Activated naive CD4-positive, alpha-beta T cell treated with anti-CD3 and anti-CD28 coated beads, Interleukin-2, amount 50 U/mL, for 24 hours (primary cell): Measurements from ENCODE around the gene MPLKIP.

Experiments used
- H3K27ac Mint-ChIP-seq: one replicate; pipeline ENCODE4 v1.8.0; 2021; ENCODE audit warnings: mild to moderate bottlenecking, mixed read lengths
- H3K27me3 Mint-ChIP-seq: one replicate; pipeline ENCODE4 v1.8.0; 2021; ENCODE audit warnings: mixed read lengths
- H3K36me3 Mint-ChIP-seq: one replicate; pipeline ENCODE4 v1.8.0; 2021; ENCODE audit warnings: mixed read lengths
- H3K4me1 Mint-ChIP-seq: one replicate; pipeline ENCODE4 v1.8.0; 2021; ENCODE audit warnings: mixed read lengths
- H3K4me3 Mint-ChIP-seq: one replicate; pipeline ENCODE4 v1.8.0; 2021; ENCODE audit warnings: mild to moderate bottlenecking, mixed read lengths
- H3K9me3 Mint-ChIP-seq: one replicate; pipeline ENCODE4 v1.8.0; 2021; ENCODE audit warnings: mixed read lengths

Gene MPLKIP

DNA sequence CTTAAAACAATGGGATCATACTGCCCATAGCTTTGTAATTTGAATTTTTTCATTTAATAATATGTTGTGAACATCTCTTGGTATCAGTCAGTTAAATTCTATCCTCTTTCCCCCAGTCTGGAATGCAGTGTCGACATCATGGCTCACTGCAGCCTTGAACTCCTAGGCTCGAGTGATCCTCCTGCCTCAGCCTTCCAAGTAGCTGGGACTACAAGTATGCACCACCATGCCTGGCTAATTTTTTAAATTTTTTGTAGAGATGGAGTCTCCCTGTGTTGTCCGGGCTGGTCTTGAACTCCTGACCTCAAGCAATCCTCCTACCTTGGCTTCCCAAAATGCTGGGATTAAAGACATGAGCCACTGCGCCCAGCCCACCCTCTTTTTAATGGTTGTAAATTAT, 34.6 kb downstream of the MPLKIP start:
- Mint-ChIP-seq H3K27me3 (no peaks in the 10 kb centered on the region), H3K4me1 (peaks cover 12% of the 10 kb centered on the region), H3K4me3 (no peak overlapping the region), H3K27ac (peak overlapping the region; percentile 46), H3K9me3 (no peaks in the 10 kb centered on the region), H3K36me3 (no peaks in the 10 kb centered on the region)

- peaks cover 12% of the 10 kb centered on the region for H3K4me1 Mint-ChIP-seq
- peaks cover 4% of the 10 kb centered on the region for H3K36me3 Mint-ChIP-seq
- no peaks in the 10 kb centered on the region for H3K27me3 Mint-ChIP-seq
- H3K27ac Mint-ChIP-seq = no peak overlapping the region
- no peaks in the 10 kb centered on the region for H3K9me3 Mint-ChIP-seq
- H3K4me3 Mint-ChIP-seq = no peak overlapping the region
Measured at GRCh38 chr7:40098810-40099209, 35.6 kb downstream of the MPLKIP start.

DNA sequence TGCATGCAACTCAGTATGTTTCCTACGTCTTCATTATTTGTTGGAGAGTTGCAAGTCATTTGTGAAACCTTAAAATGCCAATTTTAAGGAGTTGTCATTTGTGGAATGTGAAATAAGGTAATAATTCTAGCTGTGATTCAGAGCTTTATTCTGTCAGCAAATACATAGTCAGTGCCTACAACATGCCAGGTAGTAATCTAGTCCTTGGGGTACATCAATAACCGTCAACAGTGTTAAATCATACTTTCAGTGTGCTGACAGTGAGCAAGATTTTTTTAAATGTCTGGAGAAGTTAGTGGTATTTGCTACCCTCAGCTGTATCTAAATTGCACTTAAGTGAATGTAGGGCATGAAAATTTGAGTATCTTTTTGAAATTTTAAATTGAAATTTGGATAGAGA, 36.7 kb downstream of the MPLKIP start:
- H3K27me3 Mint-ChIP-seq = no peaks in the 10 kb centered on the region
- no peaks in the 10 kb centered on the region for H3K9me3 Mint-ChIP-seq
- peaks cover 12% of the 10 kb centered on the region for H3K4me1 Mint-ChIP-seq

DNA sequence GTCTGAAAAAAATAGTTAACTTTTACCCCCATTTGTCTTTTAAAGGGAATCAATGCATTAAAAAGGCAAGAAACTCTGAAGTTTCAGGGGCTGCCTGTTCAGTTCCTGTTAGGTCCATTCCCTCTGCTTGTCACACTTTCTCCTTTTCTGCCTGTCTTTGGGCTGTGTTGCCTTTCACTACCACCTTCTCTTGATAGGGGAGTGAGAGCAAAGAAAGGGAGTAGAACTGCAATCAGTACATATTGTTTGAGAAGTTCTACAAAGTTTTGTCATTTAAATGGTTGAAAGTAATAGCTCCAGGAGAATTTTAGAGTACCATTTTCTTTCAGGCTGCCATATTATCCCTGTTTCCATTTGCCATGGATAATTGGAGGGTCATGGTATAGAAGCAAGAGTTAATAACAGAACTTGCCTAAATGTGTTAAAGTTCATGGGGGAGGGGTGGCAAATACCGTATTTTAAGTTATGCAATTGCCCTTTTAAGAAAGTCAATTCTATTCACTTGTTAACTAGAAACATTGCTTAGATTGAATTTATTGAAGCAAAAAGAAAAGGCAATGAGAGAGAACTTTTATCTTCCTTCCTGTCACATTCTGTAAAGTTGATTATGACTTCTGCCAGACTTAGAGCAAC, 38.6 kb downstream of the MPLKIP start:
- Mint-ChIP-seq H3K36me3 (peaks cover 7% of the 10 kb centered on the region), H3K4me1 (peaks cover 12% of the 10 kb centered on the region), H3K27ac (no peak overlapping the region), H3K4me3 (no peak overlapping the region), H3K27me3 (no peaks in the 10 kb centered on the region), H3K9me3 (no peaks in the 10 kb centered on the region)

More for the DNA sequence above, 36.7 kb downstream of the MPLKIP start:
- H3K27ac Mint-ChIP-seq = no peak overlapping the region
- no peak overlapping the region for H3K4me3 Mint-ChIP-seq
- peaks cover 7% of the 10 kb centered on the region for H3K36me3 Mint-ChIP-seq

- no peaks in the 10 kb centered on the region for H3K27me3 Mint-ChIP-seq
- H3K4me1 Mint-ChIP-seq = peaks cover 12% of the 10 kb centered on the region
- H3K36me3 Mint-ChIP-seq = peaks cover 7% of the 10 kb centered on the region
- H3K9me3 Mint-ChIP-seq = no peaks in the 10 kb centered on the region
- no peak overlapping the region for H3K27ac Mint-ChIP-seq
- H3K4me3 Mint-ChIP-seq = no peak overlapping the region
Measured at GRCh38 chr7:40095230-40095629, 39.2 kb downstream of the MPLKIP start.

DNA sequence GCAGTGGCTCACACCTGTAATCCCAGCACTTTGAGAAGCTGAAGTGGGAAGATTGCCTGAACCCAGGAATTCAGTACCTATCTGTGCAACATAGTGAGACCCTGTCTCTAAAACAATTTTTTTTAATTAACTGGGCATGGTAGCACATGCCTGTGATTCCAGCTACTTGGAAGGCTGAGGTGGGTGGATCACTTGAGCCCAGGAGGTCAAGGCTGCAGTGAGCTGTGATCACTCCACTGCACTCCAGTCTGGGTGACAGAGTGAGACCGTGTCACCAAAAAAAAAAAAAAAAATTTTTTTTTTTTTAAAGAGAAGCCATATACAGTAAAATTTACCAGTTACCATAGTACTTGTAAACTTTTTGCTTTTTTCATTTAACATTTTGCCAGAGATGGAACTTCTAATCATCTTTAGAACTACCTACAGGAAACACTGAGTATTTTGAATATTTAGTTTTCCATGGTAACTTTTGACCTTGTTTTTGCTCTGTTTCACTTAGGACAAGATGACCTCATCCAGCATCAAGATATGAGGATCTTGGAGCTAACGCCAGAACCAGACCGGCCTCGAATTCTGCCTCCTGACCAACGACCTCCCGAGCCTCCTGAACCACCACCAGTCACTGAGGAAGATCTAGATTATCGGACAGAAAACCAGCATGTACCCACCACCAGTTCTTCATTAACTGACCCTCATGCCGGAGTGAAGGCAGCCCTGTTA, 40.6 kb downstream of the MPLKIP start:
- no peak overlapping the region for H3K27ac Mint-ChIP-seq
- H3K36me3 Mint-ChIP-seq = peaks cover 9% of the 10 kb centered on the region
- no peak overlapping the region for H3K4me3 Mint-ChIP-seq
- peaks cover 12% of the 10 kb centered on the region for H3K4me1 Mint-ChIP-seq
- H3K27me3 Mint-ChIP-seq = no peaks in the 10 kb centered on the region
- H3K9me3 Mint-ChIP-seq = no peaks in the 10 kb centered on the region

DNA sequence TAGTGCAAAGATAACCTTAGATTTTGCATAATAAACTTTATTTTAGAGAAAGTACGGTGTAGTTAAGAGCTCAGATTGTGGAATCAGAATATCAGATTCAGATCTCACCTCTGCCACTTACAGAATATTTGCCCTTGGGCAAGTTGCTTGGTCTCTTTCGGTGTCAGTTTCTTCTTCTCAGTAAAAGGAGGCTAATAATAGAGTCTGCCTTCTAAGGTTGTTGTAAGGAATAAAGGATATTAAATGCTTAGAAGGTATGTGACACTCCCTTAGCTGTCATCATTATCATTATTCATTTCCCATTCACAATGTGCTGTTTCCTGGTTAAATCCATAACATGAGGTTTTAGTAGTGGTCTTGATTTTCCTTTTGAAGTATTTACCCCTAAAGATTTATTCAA, 42.2 kb downstream of the MPLKIP start:
- H3K27me3 Mint-ChIP-seq = no peaks in the 10 kb centered on the region
- H3K9me3 Mint-ChIP-seq = no peaks in the 10 kb centered on the region
- H3K27ac Mint-ChIP-seq = no peak overlapping the region
- H3K36me3 Mint-ChIP-seq = peaks cover 12% of the 10 kb centered on the region
- H3K4me3 Mint-ChIP-seq = no peak overlapping the region
- peaks cover 7% of the 10 kb centered on the region for H3K4me1 Mint-ChIP-seq

DNA sequence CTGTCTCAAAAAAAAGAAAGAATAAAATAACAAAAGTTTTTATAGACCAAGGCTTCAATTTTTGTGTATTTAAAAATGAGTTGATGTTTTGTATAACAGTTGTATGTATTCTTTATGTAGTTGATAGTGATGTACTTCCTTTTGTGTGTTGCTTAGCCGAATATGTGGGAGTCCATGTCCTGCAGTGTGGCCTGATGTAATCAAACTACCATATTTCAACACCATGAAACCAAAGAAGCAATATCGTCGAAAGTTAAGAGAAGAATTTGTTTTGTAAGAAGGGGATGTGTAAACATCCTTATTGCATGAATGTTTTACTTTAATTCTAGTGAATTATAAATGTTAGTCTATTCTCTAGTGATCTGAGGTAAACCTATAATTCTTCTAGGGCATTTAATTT, 56.6 kb downstream of the MPLKIP start:
- Mint-ChIP-seq H3K27ac (no peak overlapping the region), H3K4me1 (peaks cover 7% of the 10 kb centered on the region), H3K9me3 (no peaks in the 10 kb centered on the region), H3K36me3 (peaks cover 3% of the 10 kb centered on the region), H3K4me3 (no peak overlapping the region), H3K27me3 (no peaks in the 10 kb centered on the region)
